AG04450 (cell line): ENCODE results near the gene STX10. TPM values are rescaled to one million over a fixed set of nuclear protein-coding genes. Genes with fewer than 3 reads are reported as not detected.

Experiments
- CTCF ChIA-PET: fragments of 300-600, 350-600 bp; formaldehyde crosslinking; extraction: SDS; loops from one replicate; lab custom pipeline; 2022; ENCODE audit warnings: antibody characterized with exemption, inconsistent platforms; lab: Charles Lee
- POLR2A ChIA-PET: fragments of 350-600 bp; formaldehyde crosslinking; extraction: SDS; loops from one replicate; lab custom pipeline; 2021; ENCODE audit warnings: antibody characterized with exemption, inconsistent platforms; lab: Yijun Ruan, JAX
- DNase-seq: peaks from one replicate; pipeline ENCODE4 v3.0.0-alpha.2; 2011; ENCODE audit warnings: low read depth, low spot score
- H3K27ac ChIP-seq: one replicate; pipeline ENCODE4 v1.5.1; 2012; ENCODE audit warnings: low read depth, low read length, control low read depth
- H3K27me3 ChIP-seq: one replicate; pipeline ENCODE4 v1.6.0; 2012; ENCODE audit warnings: low read length; ENCODE audit not compliant: control insufficient read depth, insufficient read depth
- H3K4me3 ChIP-seq: 2 replicates; pipeline ENCODE4 v1.5.1; 2011; ENCODE audit warnings: mild to moderate bottlenecking, low read depth, low read length, control low read depth
- H3K9me3 ChIP-seq: 2 replicates; pipeline ENCODE4 v1.5.1; 2012; ENCODE audit warnings: low read length; ENCODE audit not compliant: control insufficient read depth, insufficient read depth
- polyA plus RNA-seq: library from polyadenylated mRNA; depleted of rRNA; stranded (reverse); fragments of >200 nt; gene quantifications from 2 replicates; pipeline ENCODE4 v1.2.3, GENCODE V29; 2011
- TF ChIP-seq, protein P1 (sequence below): IDR thresholded peaks from 2 replicates; pipeline ENCODE4 v1.5.1; 2011; ENCODE audit warnings: low read depth, low read length, control low read depth, inconsistent platforms

STX10 gene
- polyA plus RNA-seq, 1 experiment = 47.9 TPM

- DNase-seq = no peak
- CTCF ChIA-PET = interaction anchor here (1.0 kb wide), 2 partner anchors 21 to 156 kb away, joined by 3 to 8 read pairs; no protein-coding TSS in a partner anchor
- no peak overlapping the region for H3K27ac ChIP-seq
- H3K9me3 ChIP-seq = no peaks in the 10 kb centered on the region
- POLR2A ChIA-PET = interaction anchor here (0.6 to 4.3 kb wide), 3 partner anchors 10 to 85 kb away, joined by 3 to 16 read pairs (median 5); partner anchors contain the start of genes IER2 and STX10
- TF ChIP-seq, protein P1, sequence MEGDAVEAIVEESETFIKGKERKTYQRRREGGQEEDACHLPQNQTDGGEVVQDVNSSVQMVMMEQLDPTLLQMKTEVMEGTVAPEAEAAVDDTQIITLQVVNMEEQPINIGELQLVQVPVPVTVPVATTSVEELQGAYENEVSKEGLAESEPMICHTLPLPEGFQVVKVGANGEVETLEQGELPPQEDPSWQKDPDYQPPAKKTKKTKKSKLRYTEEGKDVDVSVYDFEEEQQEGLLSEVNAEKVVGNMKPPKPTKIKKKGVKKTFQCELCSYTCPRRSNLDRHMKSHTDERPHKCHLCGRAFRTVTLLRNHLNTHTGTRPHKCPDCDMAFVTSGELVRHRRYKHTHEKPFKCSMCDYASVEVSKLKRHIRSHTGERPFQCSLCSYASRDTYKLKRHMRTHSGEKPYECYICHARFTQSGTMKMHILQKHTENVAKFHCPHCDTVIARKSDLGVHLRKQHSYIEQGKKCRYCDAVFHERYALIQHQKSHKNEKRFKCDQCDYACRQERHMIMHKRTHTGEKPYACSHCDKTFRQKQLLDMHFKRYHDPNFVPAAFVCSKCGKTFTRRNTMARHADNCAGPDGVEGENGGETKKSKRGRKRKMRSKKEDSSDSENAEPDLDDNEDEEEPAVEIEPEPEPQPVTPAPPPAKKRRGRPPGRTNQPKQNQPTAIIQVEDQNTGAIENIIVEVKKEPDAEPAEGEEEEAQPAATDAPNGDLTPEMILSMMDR = no peak
- H3K4me3 ChIP-seq = no peak overlapping the region
- H3K27me3 ChIP-seq = no peaks in the 10 kb centered on the region
These were observed 28.5 kb downstream of the STX10 start for GRCh38 chr19:13121551-13122274.

- Histone ChIP-seq H3K9me3 (peaks cover 4% of the 10 kb centered on the region; the same call in 1 of the 2 replicates), H3K27me3 (no peaks in the 10 kb centered on the region), H3K4me3 (peak overlapping the region; percentile 32), H3K27ac (peak overlapping the region; percentile 65)
- POLR2A ChIA-PET = interaction anchor here (0.6 to 4.3 kb wide), 4 partner anchors 11 to 86 kb away, joined by 3 to 16 read pairs (median 4); partner anchors contain the start of genes IER2 and STX10
- TF ChIP-seq, protein P1 = no peak
- no peak for DNase-seq
- CTCF ChIA-PET = interaction anchor here (1.0 to 1.4 kb wide), 4 partner anchors 20 to 155 kb away, joined by 3 to 8 read pairs (median 4); partner anchors contain the start of genes IER2 and STX10
These were observed 29.4 kb downstream of the STX10 start for GRCh38 chr19:13120817-13121216.

GRCh38 chr19:13120031-13120430 is 30.1 kb downstream of the STX10 start:
- peaks cover 4% of the 10 kb centered on the region; the same call in 1 of the 2 replicates for H3K9me3 ChIP-seq
- no peaks in the 10 kb centered on the region for H3K27me3 ChIP-seq
- DNase-seq = no peak
- H3K27ac ChIP-seq = peak overlapping the region; percentile 65
- TF ChIP-seq, protein P1 = no peak
- ChIA-PET POLR2A (interaction anchor here (0.8 to 4.3 kb wide), 3 partner anchors 30 to 44 kb away, joined by 3 to 16 read pairs (median 4); partner anchors contain the start of genes IER2 and STX10), CTCF (interaction anchor here (1.0 to 1.4 kb wide), 4 partner anchors 26 to 154 kb away, joined by 3 to 4 read pairs (median 4); partner anchors contain the start of genes IER2 and STX10)
- peak overlapping the region; percentile 87 for H3K4me3 ChIP-seq

GRCh38 chr19:13119627-13120026 is 30.5 kb downstream of the STX10 start:
- TF ChIP-seq, protein P1 = no peak
- Histone ChIP-seq H3K27me3 (no peaks in the 10 kb centered on the region), H3K9me3 (peaks cover 4% of the 10 kb centered on the region; the same call in 1 of the 2 replicates), H3K4me3 (peak overlapping the region; percentile 87), H3K27ac (peak overlapping the region; percentile 65)
- CTCF ChIA-PET = interaction anchor here (0.6 to 1.4 kb wide), 5 partner anchors 26 to 154 kb away, joined by 3 to 8 read pairs (median 4); partner anchors contain the start of genes IER2 and STX10
- POLR2A ChIA-PET = interaction anchor here (0.8 to 4.3 kb wide), 3 partner anchors 31 to 44 kb away, joined by 3 to 16 read pairs (median 4); partner anchors contain the start of genes IER2 and STX10
- no peak for DNase-seq
